GM12891 (cell line): ENCODE results near the gene ADCY2.

Experiments
- PAX5 ChIP-seq: IDR thresholded peaks from 2 replicates; pipeline ENCODE4 v1.6.1; 2011; ENCODE audit warnings: low read length, moderate library complexity, mild to moderate bottlenecking; ENCODE audit not compliant: insufficient read depth, severe bottlenecking
- POLR2A ChIP-seq: IDR thresholded peaks from 2 replicates; pipeline ENCODE4 v1.6.1; 2011; ENCODE audit warnings: low read depth, low read length, control low read depth
- POLR2AphosphoS5 ChIP-seq: IDR thresholded peaks from 2 replicates; pipeline ENCODE4 v1.6.1; 2011; ENCODE audit warnings: low read depth, low read length, control low read depth
- SPI1 ChIP-seq: IDR thresholded peaks from 2 replicates; pipeline ENCODE4 v1.6.1; 2011; ENCODE audit warnings: low read depth, low read length, control low read depth
- TAF1 ChIP-seq: IDR thresholded peaks from 2 replicates; pipeline ENCODE4 v1.6.1; 2011; ENCODE audit warnings: low read depth, low read length, control low read depth

GRCh38 chr5:7609726-7610125, 213.8 kb downstream of the ADCY2 start:
- no peak for TF ChIP-seq POLR2AphosphoS5
- no peak for TF ChIP-seq POLR2A
- TF ChIP-seq TAF1 = no peak
- no peak for TF ChIP-seq SPI1
- TF ChIP-seq PAX5 = no peak
